ENCODE results near the gene AGBL1. TPM values are rescaled to one million over a fixed set of nuclear protein-coding genes. Genes with fewer than 3 reads are reported as not detected.

AGBL1 gene
- total RNA-seq, 1 donor: not detected

GRCh38 chr15:86375733-86376280 is 296.1 kb downstream of the AGBL1 start:
- no peak for DNase-seq (ENCODE audit: low read depth)
- TF ChIP-seq, protein P1, sequence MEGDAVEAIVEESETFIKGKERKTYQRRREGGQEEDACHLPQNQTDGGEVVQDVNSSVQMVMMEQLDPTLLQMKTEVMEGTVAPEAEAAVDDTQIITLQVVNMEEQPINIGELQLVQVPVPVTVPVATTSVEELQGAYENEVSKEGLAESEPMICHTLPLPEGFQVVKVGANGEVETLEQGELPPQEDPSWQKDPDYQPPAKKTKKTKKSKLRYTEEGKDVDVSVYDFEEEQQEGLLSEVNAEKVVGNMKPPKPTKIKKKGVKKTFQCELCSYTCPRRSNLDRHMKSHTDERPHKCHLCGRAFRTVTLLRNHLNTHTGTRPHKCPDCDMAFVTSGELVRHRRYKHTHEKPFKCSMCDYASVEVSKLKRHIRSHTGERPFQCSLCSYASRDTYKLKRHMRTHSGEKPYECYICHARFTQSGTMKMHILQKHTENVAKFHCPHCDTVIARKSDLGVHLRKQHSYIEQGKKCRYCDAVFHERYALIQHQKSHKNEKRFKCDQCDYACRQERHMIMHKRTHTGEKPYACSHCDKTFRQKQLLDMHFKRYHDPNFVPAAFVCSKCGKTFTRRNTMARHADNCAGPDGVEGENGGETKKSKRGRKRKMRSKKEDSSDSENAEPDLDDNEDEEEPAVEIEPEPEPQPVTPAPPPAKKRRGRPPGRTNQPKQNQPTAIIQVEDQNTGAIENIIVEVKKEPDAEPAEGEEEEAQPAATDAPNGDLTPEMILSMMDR (IDR thresholded peaks at IDR 0.05; ENCODE audit: insufficient read depth, low read depth, low read length): no peak
- H3K4me3 ChIP-seq (ENCODE audit: low read depth, low read length): no peak overlapping the region

- H3K4me3 ChIP-seq (ENCODE audit: low read depth, low read length): no peak overlapping the region
- DNase-seq (ENCODE audit: low read depth): no peak
- TF ChIP-seq, protein P1 (IDR thresholded peaks at IDR 0.05; ENCODE audit: insufficient read depth, low read depth, low read length): no peak
These were observed 298.2 kb downstream of the AGBL1 start for GRCh38 chr15:86377914-86378313.

- DNase-seq (ENCODE audit: low read depth): no peak
- H3K4me3 ChIP-seq (ENCODE audit: low read depth, low read length): no peak overlapping the region
- TF ChIP-seq, protein P1 (IDR thresholded peaks at IDR 0.05; ENCODE audit: insufficient read depth, low read depth, low read length): no peak
These were observed 302.7 kb downstream of the AGBL1 start for GRCh38 chr15:86382341-86382740.

GRCh38 chr15:86383611-86384010 is 303.9 kb downstream of the AGBL1 start:
- TF ChIP-seq, protein P1 (IDR thresholded peaks at IDR 0.05; ENCODE audit: insufficient read depth, low read depth, low read length): no peak
- no peak for DNase-seq (ENCODE audit: low read depth)
- H3K4me3 ChIP-seq (ENCODE audit: low read depth, low read length): no peak overlapping the region

GRCh38 chr15:86384186-86384585 is 304.5 kb downstream of the AGBL1 start:
- no peak for DNase-seq (ENCODE audit: low read depth)
- TF ChIP-seq, protein P1 (IDR thresholded peaks at IDR 0.05; ENCODE audit: insufficient read depth, low read depth, low read length): no peak
- H3K4me3 ChIP-seq (ENCODE audit: low read depth, low read length): no peak overlapping the region

DNA sequence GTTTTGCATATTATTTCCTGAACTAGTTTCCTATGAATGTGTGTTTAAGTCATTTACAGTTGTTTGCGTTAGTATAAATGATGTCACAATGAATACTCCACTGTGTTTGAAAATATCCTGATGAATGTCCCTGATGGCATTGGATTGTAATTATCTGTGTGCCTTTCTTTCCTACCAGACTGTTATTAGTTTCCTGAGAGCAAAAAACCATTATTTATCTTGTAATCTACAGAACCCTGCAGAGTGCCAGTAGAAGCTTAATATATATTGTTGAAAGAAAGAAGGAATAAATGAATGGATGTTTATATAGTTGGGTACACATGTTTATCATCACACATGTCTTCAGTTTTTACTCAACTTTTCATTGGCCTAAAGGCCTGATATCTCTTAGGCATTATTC is 312.6 kb downstream of the AGBL1 start:
- no peak for DNase-seq (ENCODE audit: low read depth)
- H3K4me3 ChIP-seq (ENCODE audit: low read depth, low read length): no peak overlapping the region
- TF ChIP-seq, protein P1 (IDR thresholded peaks at IDR 0.05; ENCODE audit: insufficient read depth, low read depth, low read length): no peak

GRCh38 chr15:86392874-86393273 is 313.2 kb downstream of the AGBL1 start:
- H3K4me3 ChIP-seq (ENCODE audit: low read depth, low read length): no peak overlapping the region
- DNase-seq (ENCODE audit: low read depth): no peak
- TF ChIP-seq, protein P1 (IDR thresholded peaks at IDR 0.05; ENCODE audit: insufficient read depth, low read depth, low read length): no peak
